Measurements from ENCODE around the gene LTF. TPM values are rescaled to one million over a fixed set of nuclear protein-coding genes. Genes with fewer than 3 reads are reported as not detected.

Gene LTF
- total and polyA plus RNA-seq, 2 experiments from 2014 or later = 0.73 to 1.3 TPM

DNA sequence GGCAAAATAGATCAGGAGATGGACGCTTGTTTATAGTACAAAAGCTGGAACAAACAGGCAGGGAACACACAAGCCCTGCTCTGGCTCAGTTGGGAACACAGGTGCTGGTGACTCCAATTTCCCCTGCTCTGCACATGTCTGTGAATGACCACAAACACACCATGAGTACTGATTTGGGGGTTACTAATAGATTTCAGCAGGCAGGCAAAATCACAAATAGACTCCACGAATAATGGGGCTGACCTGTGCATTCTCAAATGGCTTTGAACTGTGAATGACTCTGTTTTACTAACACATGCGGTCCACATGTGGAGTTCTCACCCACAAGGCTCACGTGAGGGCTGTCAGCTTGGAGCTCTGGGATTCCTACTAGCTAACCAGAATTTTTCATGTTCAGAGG, 37.0 kb upstream of the LTF start:
- peaks cover 26% of the 10 kb centered on the region for H3K4me1 Mint-ChIP-seq
- no peaks in the 10 kb centered on the region for H3K36me3 ChIP-seq (ENCODE audit: insufficient read depth)
- H3K27me3 Mint-ChIP-seq (ENCODE audit: insufficient read depth, low read depth, poor library complexity) = peaks cover 16% of the 10 kb centered on the region
- no peaks in the 10 kb centered on the region for H3K79me2 ChIP-seq (replicated peaks; ENCODE audit: insufficient read depth)
- ATAC-seq = no peak
- no peak overlapping the region for H3K4me3 Mint-ChIP-seq
- peaks cover 15% of the 10 kb centered on the region for H3K4me1 ChIP-seq (ENCODE audit: insufficient read depth)
- no peaks in the 10 kb centered on the region for H4K20me1 ChIP-seq (replicated peaks; ENCODE audit: insufficient read depth)
- H3K4me3 ChIP-seq = no peak overlapping the region
- H3K9me2 ChIP-seq (ENCODE audit: insufficient read depth) = peaks cover 6% of the 10 kb centered on the region; the same call in 1 of the 2 replicates
- no peaks in the 10 kb centered on the region for H3K9me3 Mint-ChIP-seq
- peaks cover 5% of the 10 kb centered on the region; the same call in 1 of the 2 replicates for H3F3A ChIP-seq (replicated peaks; ENCODE audit: low read depth)
- 0 out of 2 replicates have a peak overlapping the region, but pooled peaks have one; percentile 10 for H2AFZ ChIP-seq
- H3K4me2 ChIP-seq = no peak overlapping the region
- no peak overlapping the region for H3K27ac ChIP-seq (ENCODE audit: low read depth)
- H3K27me3 ChIP-seq (ENCODE audit: insufficient read depth) = no peaks in the 10 kb centered on the region
- DNase-seq (ENCODE audit: low spot score) = no peak
- no peaks in the 10 kb centered on the region; the same call in 2 of the 3 replicates for H3K36me3 Mint-ChIP-seq (ENCODE audit: low read depth)
- TF ChIP-seq EZH2phosphoT487 (IDR thresholded peaks at IDR 0.05; ENCODE audit: unreplicated experiment) = no peak
- TF ChIP-seq, protein P1, sequence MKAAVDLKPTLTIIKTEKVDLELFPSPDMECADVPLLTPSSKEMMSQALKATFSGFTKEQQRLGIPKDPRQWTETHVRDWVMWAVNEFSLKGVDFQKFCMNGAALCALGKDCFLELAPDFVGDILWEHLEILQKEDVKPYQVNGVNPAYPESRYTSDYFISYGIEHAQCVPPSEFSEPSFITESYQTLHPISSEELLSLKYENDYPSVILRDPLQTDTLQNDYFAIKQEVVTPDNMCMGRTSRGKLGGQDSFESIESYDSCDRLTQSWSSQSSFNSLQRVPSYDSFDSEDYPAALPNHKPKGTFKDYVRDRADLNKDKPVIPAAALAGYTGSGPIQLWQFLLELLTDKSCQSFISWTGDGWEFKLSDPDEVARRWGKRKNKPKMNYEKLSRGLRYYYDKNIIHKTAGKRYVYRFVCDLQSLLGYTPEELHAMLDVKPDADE (IDR thresholded peaks at IDR 0.05) = no peak
- TF ChIP-seq, protein P2, sequence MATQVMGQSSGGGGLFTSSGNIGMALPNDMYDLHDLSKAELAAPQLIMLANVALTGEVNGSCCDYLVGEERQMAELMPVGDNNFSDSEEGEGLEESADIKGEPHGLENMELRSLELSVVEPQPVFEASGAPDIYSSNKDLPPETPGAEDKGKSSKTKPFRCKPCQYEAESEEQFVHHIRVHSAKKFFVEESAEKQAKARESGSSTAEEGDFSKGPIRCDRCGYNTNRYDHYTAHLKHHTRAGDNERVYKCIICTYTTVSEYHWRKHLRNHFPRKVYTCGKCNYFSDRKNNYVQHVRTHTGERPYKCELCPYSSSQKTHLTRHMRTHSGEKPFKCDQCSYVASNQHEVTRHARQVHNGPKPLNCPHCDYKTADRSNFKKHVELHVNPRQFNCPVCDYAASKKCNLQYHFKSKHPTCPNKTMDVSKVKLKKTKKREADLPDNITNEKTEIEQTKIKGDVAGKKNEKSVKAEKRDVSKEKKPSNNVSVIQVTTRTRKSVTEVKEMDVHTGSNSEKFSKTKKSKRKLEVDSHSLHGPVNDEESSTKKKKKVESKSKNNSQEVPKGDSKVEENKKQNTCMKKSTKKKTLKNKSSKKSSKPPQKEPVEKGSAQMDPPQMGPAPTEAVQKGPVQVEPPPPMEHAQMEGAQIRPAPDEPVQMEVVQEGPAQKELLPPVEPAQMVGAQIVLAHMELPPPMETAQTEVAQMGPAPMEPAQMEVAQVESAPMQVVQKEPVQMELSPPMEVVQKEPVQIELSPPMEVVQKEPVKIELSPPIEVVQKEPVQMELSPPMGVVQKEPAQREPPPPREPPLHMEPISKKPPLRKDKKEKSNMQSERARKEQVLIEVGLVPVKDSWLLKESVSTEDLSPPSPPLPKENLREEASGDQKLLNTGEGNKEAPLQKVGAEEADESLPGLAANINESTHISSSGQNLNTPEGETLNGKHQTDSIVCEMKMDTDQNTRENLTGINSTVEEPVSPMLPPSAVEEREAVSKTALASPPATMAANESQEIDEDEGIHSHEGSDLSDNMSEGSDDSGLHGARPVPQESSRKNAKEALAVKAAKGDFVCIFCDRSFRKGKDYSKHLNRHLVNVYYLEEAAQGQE (IDR thresholded peaks at IDR 0.05; ENCODE audit: unreplicated experiment) = no peak
- no peak for TF ChIP-seq NANOG (IDR thresholded peaks at IDR 0.05; ENCODE audit: borderline replicate concordance)
- TF ChIP-seq JUNB (IDR thresholded peaks at IDR 0.05; ENCODE audit: unreplicated experiment) = no peak
- TF ChIP-seq ZNF331 (CRISPR knock-in tag; IDR thresholded peaks at IDR 0.05; ENCODE audit: low read depth) = no peak
- TF ChIP-seq, protein P3, sequence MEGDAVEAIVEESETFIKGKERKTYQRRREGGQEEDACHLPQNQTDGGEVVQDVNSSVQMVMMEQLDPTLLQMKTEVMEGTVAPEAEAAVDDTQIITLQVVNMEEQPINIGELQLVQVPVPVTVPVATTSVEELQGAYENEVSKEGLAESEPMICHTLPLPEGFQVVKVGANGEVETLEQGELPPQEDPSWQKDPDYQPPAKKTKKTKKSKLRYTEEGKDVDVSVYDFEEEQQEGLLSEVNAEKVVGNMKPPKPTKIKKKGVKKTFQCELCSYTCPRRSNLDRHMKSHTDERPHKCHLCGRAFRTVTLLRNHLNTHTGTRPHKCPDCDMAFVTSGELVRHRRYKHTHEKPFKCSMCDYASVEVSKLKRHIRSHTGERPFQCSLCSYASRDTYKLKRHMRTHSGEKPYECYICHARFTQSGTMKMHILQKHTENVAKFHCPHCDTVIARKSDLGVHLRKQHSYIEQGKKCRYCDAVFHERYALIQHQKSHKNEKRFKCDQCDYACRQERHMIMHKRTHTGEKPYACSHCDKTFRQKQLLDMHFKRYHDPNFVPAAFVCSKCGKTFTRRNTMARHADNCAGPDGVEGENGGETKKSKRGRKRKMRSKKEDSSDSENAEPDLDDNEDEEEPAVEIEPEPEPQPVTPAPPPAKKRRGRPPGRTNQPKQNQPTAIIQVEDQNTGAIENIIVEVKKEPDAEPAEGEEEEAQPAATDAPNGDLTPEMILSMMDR (conservative IDR thresholded peaks at IDR 0.05; ENCODE audit: low read depth in 2 of 2) = no peak
- no peak overlapping the region for H3K27ac Mint-ChIP-seq
